K562 (cell line): ENCODE results near the gene CPZ. TPM values are rescaled to one million over a fixed set of nuclear protein-coding genes. Genes with fewer than 3 reads are reported as not detected.
A peak's percentile ranks its signal among the peaks of the same experiment; 100 is the strongest.

ENCODE experiments used
- ESRRA ChIP-seq: fragments of 450-650 bp; IDR thresholded peaks from 2 replicates; pipeline ENCODE4 v1.6.1; 2014; ENCODE audit warnings: low read depth, mild to moderate bottlenecking, moderate library complexity, borderline replicate concordance
- HDGF ChIP-seq: fragments of 450-650 bp; IDR thresholded peaks from 2 replicates; pipeline ENCODE4 v1.6.1; 2016
- PTBP1 ChIP-seq: fragments of 200-400 bp; formaldehyde crosslinking; IDR thresholded peaks from 2 replicates; pipeline ENCODE4 v1.6.1; 2017; ENCODE audit warnings: low read depth, low read length
- RAD51 ChIP-seq: fragments of 450-650 bp; IDR thresholded peaks from 2 replicates; pipeline ENCODE4 v1.7.1; 2016; ENCODE audit warnings: low read depth, mild to moderate bottlenecking, borderline replicate concordance
- RBM14 ChIP-seq: fragments of 200-400 bp; formaldehyde crosslinking; IDR thresholded peaks from 2 replicates; pipeline ENCODE4 v1.6.1; 2018; ENCODE audit warnings: low read depth, mild to moderate bottlenecking, low read length, moderate library complexity, borderline replicate concordance; ENCODE audit not compliant: insufficient read depth
- RCOR1 ChIP-seq, 2 experiments: IDR thresholded peaks; 2 replicates each; pipeline ENCODE4 v1.6.1; 2012; ENCODE audit warnings: low read depth in 2 of 2, low read length in 2 of 2, borderline replicate concordance in 1 of 2, improper control_type of control experiment in 1 of 2
- USF2 ChIP-seq: sonication (generic); formaldehyde crosslinking; IDR thresholded peaks from 2 replicates; pipeline ENCODE4 v1.5.0; 2020; ENCODE audit warnings: missing genetic modification reagents
- VEZF1 ChIP-seq: fragments of 200-800 bp; sonication (Bioruptor generic); IDR thresholded peaks from 2 replicates; pipeline ENCODE4 v1.6.1; 2017; ENCODE audit warnings: missing genetic modification characterization, missing compliant biosample characterization
- polyA plus RNA-seq, 8 experiments: library from polyadenylated mRNA; depleted of rRNA in 4 of 8; stranded (reverse) in 5 of 8; unstranded in 3 of 8; fragments of >200 nt; fragmentation: Nextera tagmentation in 2 of 8; fragmentation: Illumina TruSeq in 1 of 8; extraction: Ambion mirVana in 2 of 8; extraction: Trizol in 1 of 8; gene quantifications; 2 replicates each; pipeline versions ENCODE4 v1.2.1 to v1.2.3, GENCODE V29; 2011 to 2014; ENCODE audit warnings: inconsistent platforms in 1 of 8, missing spikeins in 1 of 8
- total RNA-seq, 7 experiments: library from RNA; depleted of rRNA in 6 of 7; stranded (reverse); fragments of >200 nt in 6 of 7; fragmentation: Illumina TruSeq in 2 of 7; extraction: Trizol in 2 of 7; gene quantifications; 2 replicates each; pipeline versions ENCODE4 v1.2.1 to v1.2.3, GENCODE V29; 2011 to 2021; ENCODE audit warnings: low replicate concordance in 1 of 7
- TF ChIP-seq, protein P1 (sequence below): fragments of 450-650 bp; IDR thresholded peaks from 2 replicates; pipeline ENCODE4 v1.6.1; 2016; ENCODE audit warnings: mild to moderate bottlenecking, moderate library complexity

Gene CPZ
- total and polyA plus RNA-seq, 9 of the 15 experiments (the other 6 are each of a cell fraction or from before 2014, with no cell fraction given), result 0.06 to 2.2 (median 1.2) TPM; not detected in 1

DNA sequence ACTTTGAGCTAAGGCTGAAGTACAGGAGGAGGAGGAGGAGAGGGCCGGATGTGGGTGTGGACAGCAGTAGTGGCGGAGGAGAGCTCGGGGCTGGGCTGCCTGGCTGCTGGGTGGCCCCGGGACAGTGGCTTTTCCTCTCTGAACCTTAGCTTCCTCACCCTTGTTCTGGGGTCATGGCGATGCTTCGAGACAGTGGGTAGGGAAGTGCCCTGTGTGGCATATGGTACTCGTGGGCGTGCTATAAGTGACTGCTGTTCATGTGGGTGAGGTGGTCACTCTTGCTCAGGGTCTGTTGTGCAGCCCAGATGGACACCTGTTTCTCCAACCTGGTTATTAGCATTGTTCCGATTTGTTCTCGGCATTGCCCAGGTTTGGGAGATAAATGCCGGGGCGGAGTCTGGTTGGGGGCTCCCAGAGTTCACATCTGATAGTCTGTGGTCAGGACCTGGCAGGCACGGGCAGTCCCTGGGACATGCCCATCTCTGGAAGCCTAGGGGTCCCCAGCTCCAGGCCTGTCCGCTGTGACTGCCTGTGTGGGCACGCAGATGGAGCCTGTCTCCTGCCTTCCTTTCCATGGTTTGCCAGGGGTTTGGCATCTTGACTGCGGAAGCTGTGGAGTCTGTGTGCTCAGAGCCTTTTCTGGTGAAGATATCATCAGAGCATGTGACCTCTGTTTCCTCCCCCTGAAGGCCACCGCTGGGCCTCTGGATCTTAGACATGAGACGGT, 4.9 kb upstream of the CPZ start (continued):
- TF ChIP-seq VEZF1 (CRISPR knock-in tag), result peak; percentile 33; the same call in 1 of the 2 replicates
- TF ChIP-seq USF2 (CRISPR knock-in tag), result peak; percentile 65
- no peak for TF ChIP-seq RBM14
- TF ChIP-seq HDGF, result no peak
- peak; percentile 55 for TF ChIP-seq RAD51
- TF ChIP-seq RCOR1 (IDR thresholded peaks at IDR 0.05; ENCODE audit: borderline replicate concordance in 1 of 2, low read depth in 2 of 2, low read length in 2 of 2), result peak in 1 of 2 experiments; percentile 45; a peak in 1 of 4 replicates
- TF ChIP-seq PTBP1, result no peak
- peak; percentile 48; the same call in 1 of the 2 replicates for TF ChIP-seq ESRRA
- TF ChIP-seq, protein P1, sequence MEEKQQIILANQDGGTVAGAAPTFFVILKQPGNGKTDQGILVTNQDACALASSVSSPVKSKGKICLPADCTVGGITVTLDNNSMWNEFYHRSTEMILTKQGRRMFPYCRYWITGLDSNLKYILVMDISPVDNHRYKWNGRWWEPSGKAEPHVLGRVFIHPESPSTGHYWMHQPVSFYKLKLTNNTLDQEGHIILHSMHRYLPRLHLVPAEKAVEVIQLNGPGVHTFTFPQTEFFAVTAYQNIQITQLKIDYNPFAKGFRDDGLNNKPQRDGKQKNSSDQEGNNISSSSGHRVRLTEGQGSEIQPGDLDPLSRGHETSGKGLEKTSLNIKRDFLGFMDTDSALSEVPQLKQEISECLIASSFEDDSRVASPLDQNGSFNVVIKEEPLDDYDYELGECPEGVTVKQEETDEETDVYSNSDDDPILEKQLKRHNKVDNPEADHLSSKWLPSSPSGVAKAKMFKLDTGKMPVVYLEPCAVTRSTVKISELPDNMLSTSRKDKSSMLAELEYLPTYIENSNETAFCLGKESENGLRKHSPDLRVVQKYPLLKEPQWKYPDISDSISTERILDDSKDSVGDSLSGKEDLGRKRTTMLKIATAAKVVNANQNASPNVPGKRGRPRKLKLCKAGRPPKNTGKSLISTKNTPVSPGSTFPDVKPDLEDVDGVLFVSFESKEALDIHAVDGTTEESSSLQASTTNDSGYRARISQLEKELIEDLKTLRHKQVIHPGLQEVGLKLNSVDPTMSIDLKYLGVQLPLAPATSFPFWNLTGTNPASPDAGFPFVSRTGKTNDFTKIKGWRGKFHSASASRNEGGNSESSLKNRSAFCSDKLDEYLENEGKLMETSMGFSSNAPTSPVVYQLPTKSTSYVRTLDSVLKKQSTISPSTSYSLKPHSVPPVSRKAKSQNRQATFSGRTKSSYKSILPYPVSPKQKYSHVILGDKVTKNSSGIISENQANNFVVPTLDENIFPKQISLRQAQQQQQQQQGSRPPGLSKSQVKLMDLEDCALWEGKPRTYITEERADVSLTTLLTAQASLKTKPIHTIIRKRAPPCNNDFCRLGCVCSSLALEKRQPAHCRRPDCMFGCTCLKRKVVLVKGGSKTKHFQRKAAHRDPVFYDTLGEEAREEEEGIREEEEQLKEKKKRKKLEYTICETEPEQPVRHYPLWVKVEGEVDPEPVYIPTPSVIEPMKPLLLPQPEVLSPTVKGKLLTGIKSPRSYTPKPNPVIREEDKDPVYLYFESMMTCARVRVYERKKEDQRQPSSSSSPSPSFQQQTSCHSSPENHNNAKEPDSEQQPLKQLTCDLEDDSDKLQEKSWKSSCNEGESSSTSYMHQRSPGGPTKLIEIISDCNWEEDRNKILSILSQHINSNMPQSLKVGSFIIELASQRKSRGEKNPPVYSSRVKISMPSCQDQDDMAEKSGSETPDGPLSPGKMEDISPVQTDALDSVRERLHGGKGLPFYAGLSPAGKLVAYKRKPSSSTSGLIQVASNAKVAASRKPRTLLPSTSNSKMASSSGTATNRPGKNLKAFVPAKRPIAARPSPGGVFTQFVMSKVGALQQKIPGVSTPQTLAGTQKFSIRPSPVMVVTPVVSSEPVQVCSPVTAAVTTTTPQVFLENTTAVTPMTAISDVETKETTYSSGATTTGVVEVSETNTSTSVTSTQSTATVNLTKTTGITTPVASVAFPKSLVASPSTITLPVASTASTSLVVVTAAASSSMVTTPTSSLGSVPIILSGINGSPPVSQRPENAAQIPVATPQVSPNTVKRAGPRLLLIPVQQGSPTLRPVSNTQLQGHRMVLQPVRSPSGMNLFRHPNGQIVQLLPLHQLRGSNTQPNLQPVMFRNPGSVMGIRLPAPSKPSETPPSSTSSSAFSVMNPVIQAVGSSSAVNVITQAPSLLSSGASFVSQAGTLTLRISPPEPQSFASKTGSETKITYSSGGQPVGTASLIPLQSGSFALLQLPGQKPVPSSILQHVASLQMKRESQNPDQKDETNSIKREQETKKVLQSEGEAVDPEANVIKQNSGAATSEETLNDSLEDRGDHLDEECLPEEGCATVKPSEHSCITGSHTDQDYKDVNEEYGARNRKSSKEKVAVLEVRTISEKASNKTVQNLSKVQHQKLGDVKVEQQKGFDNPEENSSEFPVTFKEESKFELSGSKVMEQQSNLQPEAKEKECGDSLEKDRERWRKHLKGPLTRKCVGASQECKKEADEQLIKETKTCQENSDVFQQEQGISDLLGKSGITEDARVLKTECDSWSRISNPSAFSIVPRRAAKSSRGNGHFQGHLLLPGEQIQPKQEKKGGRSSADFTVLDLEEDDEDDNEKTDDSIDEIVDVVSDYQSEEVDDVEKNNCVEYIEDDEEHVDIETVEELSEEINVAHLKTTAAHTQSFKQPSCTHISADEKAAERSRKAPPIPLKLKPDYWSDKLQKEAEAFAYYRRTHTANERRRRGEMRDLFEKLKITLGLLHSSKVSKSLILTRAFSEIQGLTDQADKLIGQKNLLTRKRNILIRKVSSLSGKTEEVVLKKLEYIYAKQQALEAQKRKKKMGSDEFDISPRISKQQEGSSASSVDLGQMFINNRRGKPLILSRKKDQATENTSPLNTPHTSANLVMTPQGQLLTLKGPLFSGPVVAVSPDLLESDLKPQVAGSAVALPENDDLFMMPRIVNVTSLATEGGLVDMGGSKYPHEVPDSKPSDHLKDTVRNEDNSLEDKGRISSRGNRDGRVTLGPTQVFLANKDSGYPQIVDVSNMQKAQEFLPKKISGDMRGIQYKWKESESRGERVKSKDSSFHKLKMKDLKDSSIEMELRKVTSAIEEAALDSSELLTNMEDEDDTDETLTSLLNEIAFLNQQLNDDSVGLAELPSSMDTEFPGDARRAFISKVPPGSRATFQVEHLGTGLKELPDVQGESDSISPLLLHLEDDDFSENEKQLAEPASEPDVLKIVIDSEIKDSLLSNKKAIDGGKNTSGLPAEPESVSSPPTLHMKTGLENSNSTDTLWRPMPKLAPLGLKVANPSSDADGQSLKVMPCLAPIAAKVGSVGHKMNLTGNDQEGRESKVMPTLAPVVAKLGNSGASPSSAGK, result peak; percentile 32; the same call in 1 of the 2 replicates
